Coronary artery (tissue), 2 donors: ENCODE measurements around the gene CDCA8.

ENCODE experiments used
- DNase-seq: peaks from one replicate; pipeline ENCODE4 v3.0.0-alpha.2; 2017; ENCODE audit warnings: low spot score
- H3K27ac ChIP-seq, 2 donors: fragments of 200-600 bp; sonication (generic); one replicate each; pipeline ENCODE4 v1.5.1; 2016 to 2019
- H3K4me3 ChIP-seq: fragments of 200-600 bp; sonication (generic); 2 replicates; pipeline ENCODE4 v1.5.1; 2016; ENCODE audit warnings: mild to moderate bottlenecking, moderate library complexity
- CTCF ChIP-seq: fragments of 200-600 bp; sonication (generic); IDR thresholded peaks from one replicate; pipeline ENCODE4 v1.5.1; 2019; ENCODE audit warnings: antibody characterized with exemption

The CDCA8 gene

DNA sequence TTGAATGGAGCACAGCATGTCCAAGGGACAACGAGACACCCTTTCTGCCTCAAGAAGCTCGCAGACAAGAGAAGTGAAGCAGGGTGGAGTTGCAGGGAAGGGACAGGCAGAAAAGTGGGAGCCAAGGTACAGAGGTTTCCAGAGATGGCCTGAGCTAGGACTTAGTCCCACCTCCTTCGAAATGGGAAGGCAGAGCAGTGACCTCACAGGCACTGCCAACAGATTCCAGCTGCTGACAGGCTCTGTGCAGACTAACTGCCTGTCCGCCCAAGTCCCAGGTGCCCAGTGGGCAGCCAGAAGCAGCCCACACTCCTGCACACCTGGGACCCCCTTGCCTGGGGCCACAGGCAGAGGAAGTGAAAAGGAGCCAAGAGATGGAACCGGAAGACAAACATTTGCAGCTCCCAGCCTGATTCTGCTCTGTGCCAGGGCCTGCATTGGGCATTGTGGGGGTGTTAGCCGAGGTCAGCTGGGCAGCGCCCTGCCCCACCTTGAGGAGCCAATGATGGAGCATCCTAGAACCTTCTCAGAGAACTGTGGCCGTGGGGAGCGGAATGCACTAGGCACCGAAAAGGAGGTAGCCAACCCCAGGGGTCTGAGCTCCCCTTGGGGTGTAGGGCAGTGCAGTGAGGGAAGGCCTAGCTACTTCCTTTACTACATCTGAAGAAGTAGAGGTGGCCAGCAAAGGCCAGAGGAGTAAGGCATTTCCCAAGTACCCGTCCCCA, 30.1 kb upstream of the CDCA8 start:
- no peak for DNase-seq
- no peak overlapping the region for H3K27ac ChIP-seq
- TF ChIP-seq CTCF, result no peak
- no peak overlapping the region for H3K4me3 ChIP-seq

DNA sequence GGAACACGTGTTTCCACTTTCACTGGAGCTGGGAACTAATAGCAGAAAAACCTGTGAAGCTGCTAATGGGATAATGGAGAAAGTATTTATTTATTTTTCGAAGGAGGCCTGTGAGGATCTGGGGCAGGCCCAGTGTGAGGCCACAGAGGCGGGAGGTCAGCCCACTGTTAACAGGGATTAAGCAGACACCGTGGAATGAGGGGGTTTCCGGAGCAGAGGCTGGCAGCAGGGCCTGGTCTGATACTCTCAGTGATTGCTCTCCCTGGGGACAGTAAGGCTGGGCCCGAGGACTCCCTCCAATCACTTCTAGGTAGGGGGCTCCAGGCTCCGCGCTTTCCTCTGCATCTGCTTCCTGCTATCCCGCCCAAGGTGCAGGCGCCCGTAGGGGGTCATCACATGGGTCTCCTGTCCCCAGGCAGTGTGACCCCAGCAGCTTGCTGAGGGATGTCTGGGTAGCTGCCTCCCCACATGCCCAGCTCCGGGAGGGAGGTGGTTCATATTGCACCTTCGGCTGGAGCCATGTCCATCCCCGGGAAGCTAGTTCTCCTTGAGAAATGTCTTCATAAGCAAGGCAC, 28.8 kb upstream of the CDCA8 start:
- H3K27ac ChIP-seq, result no peak overlapping the region
- TF ChIP-seq CTCF, result no peak
- H3K4me3 ChIP-seq, result no peak overlapping the region
- no peak for DNase-seq

DNA sequence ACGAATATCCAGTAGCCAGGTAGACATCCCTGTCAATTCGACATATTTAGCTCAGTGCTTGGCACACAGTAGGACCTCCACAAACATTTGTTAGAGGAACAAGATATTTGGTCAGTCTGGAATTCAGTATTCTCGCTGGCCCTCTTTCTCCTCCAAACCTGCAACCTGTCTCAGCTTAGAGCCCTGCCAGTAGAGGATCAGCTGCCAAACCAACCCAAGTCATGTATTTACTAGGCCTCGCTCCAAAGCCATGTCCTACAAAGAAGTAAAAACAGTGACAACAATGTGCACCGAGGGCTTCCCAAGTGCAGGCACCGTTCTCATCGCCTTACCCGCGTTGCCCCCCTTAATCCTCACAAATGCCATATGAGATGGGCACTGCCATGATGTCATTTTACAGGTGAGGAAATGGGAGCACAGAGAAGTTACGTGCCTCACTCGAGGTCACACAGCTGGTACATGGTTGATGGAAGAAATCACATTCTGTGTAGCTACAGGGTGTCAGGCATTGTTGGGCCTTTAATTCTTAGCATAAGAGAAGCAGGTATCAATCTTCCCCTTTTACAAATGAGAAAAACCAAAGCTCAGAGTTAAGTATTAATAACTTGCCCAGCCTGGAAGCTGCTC, 26.0 kb upstream of the CDCA8 start:
- H3K4me3 ChIP-seq, result no peak overlapping the region
- no peak overlapping the region for H3K27ac ChIP-seq
- DNase-seq, result no peak
- no peak for TF ChIP-seq CTCF

GRCh38 chr1:37667023-37667671, 25.2 kb upstream of the CDCA8 start:
- no peak overlapping the region for H3K4me3 ChIP-seq
- no peak overlapping the region for H3K27ac ChIP-seq
- no peak for TF ChIP-seq CTCF
- no peak for DNase-seq

DNA sequence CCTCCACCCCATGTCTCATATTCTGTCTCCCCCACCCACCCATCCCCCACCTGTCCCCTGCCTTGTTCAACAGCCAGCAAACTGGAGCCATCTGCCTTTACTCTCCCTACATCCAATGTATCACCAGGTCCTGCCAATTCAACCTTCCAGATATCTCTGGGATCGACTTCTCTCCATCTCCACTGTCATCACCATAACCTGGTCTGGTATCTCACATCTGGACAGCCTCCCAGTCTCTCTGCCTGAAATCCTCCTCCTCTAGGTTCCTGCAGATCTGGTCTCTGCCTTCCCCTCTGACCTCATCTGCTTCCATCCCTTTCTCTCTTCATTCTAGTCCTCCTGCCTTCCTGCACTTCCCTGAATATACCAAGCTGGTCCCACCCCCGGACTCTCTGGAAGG, 22.2 kb upstream of the CDCA8 start:
- no peak overlapping the region for H3K27ac ChIP-seq
- no peak for TF ChIP-seq CTCF
- no peak overlapping the region for H3K4me3 ChIP-seq
- no peak for DNase-seq

DNA sequence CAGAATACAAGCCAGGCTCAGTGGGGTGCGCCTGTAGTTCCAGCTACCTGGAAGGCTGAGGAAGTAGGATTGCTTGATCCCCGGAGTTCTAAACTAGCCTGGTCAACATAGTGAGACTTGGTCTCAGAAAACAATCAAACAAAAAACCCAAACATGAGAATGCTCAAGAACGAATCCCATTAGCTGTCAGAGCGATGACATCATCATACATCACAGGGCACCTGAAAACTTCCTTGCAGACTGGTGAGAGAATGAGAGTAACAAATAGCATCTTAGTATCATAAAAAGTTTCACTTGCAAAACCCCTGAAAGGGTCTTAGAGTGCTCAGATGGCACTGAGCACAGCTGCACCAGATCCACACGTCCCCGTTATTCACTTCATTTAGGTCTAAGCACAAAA, 21.1 kb upstream of the CDCA8 start:
- no peak for TF ChIP-seq CTCF
- Histone ChIP-seq H3K27ac (no peak overlapping the region), H3K4me3 (no peak overlapping the region)
- no peak for DNase-seq
